ENCODE data around the gene IL11.

IL11 gene

GRCh38 chr19:55390461-55390880 is 20.2 kb upstream of the IL11 start:
- DNase-seq, result no peak

- no peak for DNase-seq
These were observed 19.4 kb upstream of the IL11 start for GRCh38 chr19:55389386-55390317.

- no peak for DNase-seq
These were observed 17.7 kb upstream of the IL11 start for GRCh38 chr19:55387736-55388497.

GRCh38 chr19:55386493-55386971 is 16.3 kb upstream of the IL11 start:
- no peak for DNase-seq

- peak; percentile 97 for DNase-seq
These were observed 15.6 kb upstream of the IL11 start, which contains the start of gene RPL28 for GRCh38 chr19:55385724-55386492. Gene RPL28, plus strand, starts transcription at chr19:55385932. Its CDS starts 426 bp downstream, at chr19:55386358.

GRCh38 chr19:55384920-55385723 is 14.9 kb upstream of the IL11 start:
- DNase-seq, result peak; percentile 95

- peak; percentile 51 for DNase-seq
These were observed 14.1 kb upstream of the IL11 start, which contains the start of gene TMEM238 for GRCh38 chr19:55384131-55384919. Gene TMEM238, minus strand, starts transcription at chr19:55384292. Its CDS starts 33 bp downstream, at chr19:55384259.

- DNase-seq, result peak; percentile 51
These were observed 13.2 kb upstream of the IL11 start for GRCh38 chr19:55383279-55384130.

GRCh38 chr19:55382522-55383054 is 12.3 kb upstream of the IL11 start:
- DNase-seq, result no peak

GRCh38 chr19:55382013-55382412 is 11.8 kb upstream of the IL11 start:
- DNase-seq, result no peak

GRCh38 chr19:55379174-55379573 is 8.9 kb upstream of the IL11 start:
- DNase-seq, result no peak

- DNase-seq, result no peak
These were observed 7.3 kb upstream of the IL11 start for GRCh38 chr19:55377356-55378131.

- DNase-seq, result no peak
These were observed 6.1 kb upstream of the IL11 start, which contains the start of gene TMEM190 for GRCh38 chr19:55376241-55376933. Gene TMEM190, plus strand, starts transcription at chr19:55376826. Its CDS starts 28 bp downstream, at chr19:55376854.

- no peak for DNase-seq
These were observed 3.9 kb upstream of the IL11 start for GRCh38 chr19:55373993-55374757.

- DNase-seq, result no peak
These were observed 3.2 kb upstream of the IL11 start for GRCh38 chr19:55373306-55373992.

- DNase-seq, result no peak
These were observed 2.2 kb upstream of the IL11 start for GRCh38 chr19:55372316-55373081.

Data from stimulated activated CD4-positive, alpha-beta T cell treated with anti-CD3 and anti-CD28 coated beads, Interleukin-12 subunit alpha, Interleukin-12 subunit beta, amount 100 ng/mL, for 4 hours (primary cell).